GM19397 (cell line): ENCODE results near the gene WNK3.

ENCODE experiments used
- ATAC-seq: cut with Tn5 transposase; IDR thresholded peaks from one replicate; pipeline ENCODE4 v1.9.1; 2021; ENCODE audit warnings: mild to moderate bottlenecking, moderate library complexity; ENCODE audit not compliant: unreplicated experiment

The WNK3 gene

GRCh38 chrX:54246866-54247265 is 111.0 kb downstream of the WNK3 start:
- no peak for ATAC-seq

- ATAC-seq: no peak
Observed at GRCh38 chrX:54238588-54238987, 119.3 kb downstream of the WNK3 start.

GRCh38 chrX:54237014-54237413 is 120.8 kb downstream of the WNK3 start:
- ATAC-seq: no peak

- no peak for ATAC-seq
Observed at GRCh38 chrX:54230435-54231148, 127.3 kb downstream of the WNK3 start.

GRCh38 chrX:54223581-54223980 is 134.3 kb downstream of the WNK3 start:
- no peak for ATAC-seq

- no peak for ATAC-seq
Observed at GRCh38 chrX:54213603-54214002, 144.2 kb downstream of the WNK3 start.

GRCh38 chrX:54208531-54208930 is 149.3 kb downstream of the WNK3 start:
- no peak for ATAC-seq

- no peak for ATAC-seq
Observed at GRCh38 chrX:54198262-54198661, 159.6 kb downstream of the WNK3 start.

- no peak for ATAC-seq
Observed at GRCh38 chrX:54194982-54195588, 162.8 kb downstream of the WNK3 start.

- no peak for ATAC-seq
Observed at GRCh38 chrX:54193085-54193821, 164.6 kb downstream of the WNK3 start.

GRCh38 chrX:54184474-54184873 is 173.4 kb downstream of the WNK3 start:
- ATAC-seq: no peak

- ATAC-seq: peak; percentile 50
Observed at GRCh38 chrX:54182864-54183613, 174.8 kb downstream of the WNK3 start, which contains the start of gene FAM120C. TSS of gene FAM120C (minus strand) at chrX:54183254. CDS start at chrX:54183198, 56 bp downstream.

GRCh38 chrX:54182194-54182863 is 175.5 kb downstream of the WNK3 start:
- peak; percentile 68 for ATAC-seq

- ATAC-seq: no peak
Observed at GRCh38 chrX:54181202-54181953, 176.5 kb downstream of the WNK3 start.

GRCh38 chrX:54180403-54180802 is 177.4 kb downstream of the WNK3 start:
- ATAC-seq: no peak

- no peak for ATAC-seq
Observed at GRCh38 chrX:54178100-54178940, 179.5 kb downstream of the WNK3 start.

- no peak for ATAC-seq
Observed at GRCh38 chrX:54177306-54177705, 180.5 kb downstream of the WNK3 start.

- no peak for ATAC-seq
Observed at GRCh38 chrX:54173791-54174190, 184.1 kb downstream of the WNK3 start.

GRCh38 chrX:54172455-54172854 is 185.4 kb downstream of the WNK3 start:
- no peak for ATAC-seq
